Epidermal melanocyte (primary cell): ENCODE data around the gene ZNF865.
"Not testable (repeated sequence)": the region's sequence is repeated elsewhere in the genome, so short reads cannot be mapped to it uniquely, and the experiment has no call there.

Experiments
- DNase-seq: peaks from one replicate; pipeline ENCODE4 v3.0.0; 2011; ENCODE audit warnings: low spot score; ENCODE audit not compliant: insufficient read length

ZNF865 gene

DNA sequence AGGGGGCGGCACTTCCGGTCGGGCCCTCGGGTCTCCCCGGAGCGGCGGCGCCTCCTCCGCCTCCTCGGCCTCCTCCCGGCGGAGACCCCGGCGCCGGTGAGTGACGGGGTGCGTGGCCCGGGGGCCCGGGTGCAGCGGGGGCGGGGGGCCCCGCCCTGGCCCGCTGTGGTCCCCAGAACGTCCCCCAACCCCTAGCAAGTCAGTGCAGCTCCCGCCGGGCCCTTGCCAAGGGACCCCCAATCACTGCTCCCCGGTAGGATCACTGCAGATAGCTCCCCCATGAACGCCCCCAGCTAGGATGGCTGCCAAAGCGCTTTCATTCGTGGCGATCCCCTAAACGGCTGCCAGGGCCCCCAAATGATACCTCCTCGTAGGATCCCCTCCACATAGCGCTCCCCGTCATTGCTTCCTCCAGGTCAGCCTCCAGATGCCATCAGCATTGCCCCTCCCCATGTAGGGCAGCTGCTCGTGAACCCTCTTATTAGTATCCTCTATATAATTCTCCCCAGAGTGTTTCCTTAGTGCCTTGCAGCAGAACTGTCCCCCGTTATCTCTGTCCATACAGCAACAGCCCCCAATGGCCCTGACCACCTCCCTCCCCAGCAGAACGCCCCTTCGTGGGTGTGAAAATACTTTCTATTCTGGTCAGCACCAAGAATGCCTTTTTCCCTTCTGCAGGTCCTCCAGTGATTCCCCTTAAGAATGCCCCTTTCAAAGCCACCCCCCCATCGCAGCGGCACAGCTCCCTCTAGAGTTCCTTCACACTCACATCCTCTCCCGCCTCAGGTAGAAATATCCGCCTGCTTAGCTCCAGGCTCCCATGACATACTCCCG is at the start of gene ZNF865:
Gene ZNF865 (plus strand): TSS at position 11 of the 834 bp plus-strand sequence. CDS start 7,972 bp downstream, outside the sequence.
- peak; percentile 92 for DNase-seq

GRCh38 chr19:55559684-55560083 is 45.8 kb upstream of the ZNF865 start:
- DNase-seq, result no peak

DNA sequence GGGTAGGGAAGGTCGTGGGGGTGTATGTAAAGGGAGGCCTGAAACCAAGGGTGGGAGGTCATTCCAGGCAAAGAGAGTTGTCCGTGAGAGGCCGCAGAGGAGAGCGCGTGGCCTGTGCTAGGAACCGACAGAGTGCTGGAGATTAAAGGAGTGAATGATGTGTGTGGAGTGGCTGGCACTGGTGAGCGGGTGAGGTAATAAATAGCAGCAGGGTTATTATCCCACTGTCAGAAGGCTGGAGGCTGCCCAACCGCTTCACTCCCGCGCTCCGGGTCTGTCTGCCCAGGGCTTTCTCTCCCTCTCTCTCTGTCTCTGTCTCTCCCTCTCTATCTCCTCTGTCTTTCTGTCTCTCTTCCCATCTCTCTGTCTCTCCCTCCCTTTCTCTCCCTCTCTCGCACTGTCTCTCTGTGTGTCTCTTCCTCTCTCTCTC is 42.2 kb upstream of the ZNF865 start:
- DNase-seq, result no peak

DNA sequence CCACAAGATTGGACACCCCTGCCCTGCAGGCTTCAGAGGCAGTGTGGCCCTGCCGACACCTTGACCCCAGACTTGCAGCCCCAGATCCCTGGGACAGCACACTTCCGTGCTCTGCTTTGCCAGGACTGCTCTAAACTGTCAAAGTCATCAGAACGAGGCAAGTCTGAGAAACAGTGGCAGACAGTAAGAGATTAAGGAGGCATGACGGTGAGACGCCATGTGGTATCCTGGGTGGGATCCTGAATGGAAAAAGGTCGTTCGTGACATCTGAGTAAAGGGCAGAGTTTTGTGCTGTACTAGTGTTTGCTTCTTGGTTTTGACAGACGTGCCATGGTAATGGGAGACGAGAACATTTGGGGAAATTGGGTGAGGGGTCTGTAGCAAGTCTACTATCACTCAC is 38.6 kb upstream of the ZNF865 start:
- DNase-seq, result no peak

DNA sequence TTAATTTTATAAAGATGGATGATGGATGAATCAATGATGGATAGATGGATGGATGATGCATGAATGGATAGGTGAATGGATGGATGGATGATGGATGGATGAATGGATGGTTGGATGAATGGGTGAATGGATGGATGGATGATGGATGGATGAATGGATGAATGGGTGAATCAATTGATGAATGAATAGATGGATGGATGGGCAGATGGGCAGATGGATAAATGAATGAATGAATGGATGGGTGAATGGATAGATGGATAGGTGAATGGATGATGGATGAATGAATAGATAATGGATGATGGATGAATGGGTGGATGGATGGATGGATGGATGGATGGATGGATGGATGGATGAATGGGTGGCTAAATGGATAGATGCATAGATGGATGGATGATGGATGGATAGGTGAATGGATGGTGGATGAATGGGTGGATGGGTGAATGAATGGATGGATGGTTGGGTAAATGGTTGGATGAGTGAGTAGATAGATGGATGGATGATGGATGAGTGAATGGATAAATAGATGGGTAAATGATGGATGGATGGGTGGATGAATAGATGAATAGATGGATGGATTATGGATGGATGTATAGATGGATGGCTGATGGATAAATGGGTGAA is 37.6 kb upstream of the ZNF865 start:
- no peak for DNase-seq

- not testable (repeated sequence) for DNase-seq
These were observed 36.0 kb upstream of the ZNF865 start for GRCh38 chr19:55569477-55569876.

- not testable (repeated sequence) for DNase-seq
These were observed 31.5 kb upstream of the ZNF865 start for GRCh38 chr19:55573929-55574328.

DNA sequence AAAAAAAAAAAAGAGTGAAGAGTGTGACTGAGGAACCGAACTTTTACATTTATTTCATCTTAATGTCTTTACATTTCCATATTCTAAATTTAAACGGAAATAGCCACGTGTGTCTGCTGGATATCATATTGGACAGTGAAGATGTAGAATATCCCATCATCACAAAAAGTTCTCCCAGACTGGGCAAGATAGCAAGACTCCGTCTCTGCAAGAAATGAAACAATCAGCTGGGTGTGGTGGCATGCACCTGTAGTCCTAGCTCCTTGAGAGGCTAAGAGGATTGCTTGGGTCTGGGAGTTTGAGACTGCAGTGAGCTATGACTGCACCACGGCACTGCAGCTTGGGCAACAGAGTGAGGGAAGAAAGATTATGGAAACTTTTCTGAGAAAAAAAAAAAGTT is 28.7 kb upstream of the ZNF865 start:
- DNase-seq, result no peak

DNA sequence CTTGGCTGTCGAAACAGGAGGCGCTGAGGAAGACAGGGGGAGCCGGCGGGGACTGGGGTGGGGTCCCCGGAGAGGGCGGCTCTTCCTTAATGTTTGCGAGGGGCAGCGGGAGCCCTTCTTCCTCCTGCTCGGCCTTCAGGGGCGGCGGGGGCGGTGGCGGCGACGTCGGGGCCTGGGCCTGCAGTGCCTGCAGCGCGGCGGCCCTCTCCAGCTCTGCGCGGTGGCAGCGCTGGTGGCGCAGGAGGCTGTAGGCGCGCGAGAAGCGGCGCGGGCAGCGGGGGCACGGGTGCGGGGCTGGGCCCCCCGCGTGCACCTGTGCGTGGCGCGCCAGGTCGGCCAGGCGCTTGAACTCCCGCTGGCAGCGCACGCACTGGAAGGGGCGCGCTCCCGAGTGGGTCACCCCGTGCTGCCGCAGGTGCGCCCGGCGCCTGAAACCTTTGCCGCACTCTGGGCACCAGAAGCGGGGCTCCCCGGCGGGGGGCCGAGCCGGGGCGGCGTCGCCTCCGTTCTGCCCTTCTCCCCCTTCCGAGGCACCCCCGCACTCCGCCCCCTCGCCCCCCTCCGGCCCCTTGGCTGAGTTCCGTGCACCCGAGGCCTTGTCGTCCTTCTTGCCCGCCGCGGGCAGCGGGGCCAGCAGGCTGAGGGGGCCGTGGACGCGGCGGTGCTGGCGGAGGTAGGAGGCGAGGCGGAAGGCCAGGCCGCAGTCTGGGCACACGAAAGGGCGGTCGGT is 27.3 kb upstream of the ZNF865 start:
- DNase-seq, result no peak

DNA sequence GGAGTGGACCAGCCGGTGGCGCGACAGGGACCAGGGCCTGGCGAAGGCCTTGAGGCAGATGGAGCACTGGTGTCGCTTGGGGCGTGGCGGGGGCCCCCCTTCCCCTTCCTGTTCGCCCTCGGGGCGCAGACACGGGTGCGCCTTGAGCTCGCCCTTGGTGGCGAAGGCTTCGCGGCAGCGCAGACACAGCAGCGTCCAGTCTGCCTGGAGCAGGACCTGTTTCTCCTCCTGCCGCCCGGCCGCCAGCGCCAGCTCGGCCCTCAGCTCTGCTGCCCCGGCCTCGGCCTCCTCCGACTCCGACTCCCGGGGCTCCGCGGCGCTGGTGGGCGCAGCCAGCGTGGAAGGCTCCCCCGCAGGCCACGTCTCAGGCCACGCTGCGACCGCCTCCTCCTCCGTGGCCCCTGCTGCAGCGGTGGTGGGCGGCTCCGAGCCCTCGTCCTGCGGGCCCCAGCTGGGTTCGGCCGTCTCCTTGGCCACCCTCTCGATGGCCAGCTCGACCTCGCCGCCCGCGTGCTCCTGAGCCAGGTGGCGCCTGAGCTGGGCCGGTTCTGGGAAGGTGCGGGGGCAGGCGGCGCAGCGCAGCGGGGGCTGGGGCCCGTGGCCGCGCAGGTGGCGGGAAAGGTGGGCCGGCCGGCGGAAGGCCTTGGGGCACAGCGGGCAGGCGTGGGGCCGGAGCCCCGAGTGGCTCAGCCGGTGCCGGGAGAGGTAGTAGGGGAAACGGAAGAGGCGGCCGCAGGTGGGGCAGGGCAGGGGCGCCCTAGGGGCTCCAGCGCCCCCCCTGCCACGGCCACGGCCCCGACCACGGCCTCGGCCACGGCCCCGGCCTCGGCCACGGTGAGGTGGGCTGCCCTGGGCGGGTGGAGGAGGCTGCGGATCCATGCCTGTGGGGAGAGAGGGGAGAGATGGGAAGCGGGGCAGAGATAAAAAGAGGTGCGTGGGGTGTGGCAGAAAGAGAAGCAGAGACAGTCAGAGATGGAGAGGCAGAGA is 26.4 kb upstream of the ZNF865 start:
- DNase-seq, result no peak

GRCh38 chr19:55579766-55580621 is 25.5 kb upstream of the ZNF865 start:
- peak; percentile 44 for DNase-seq

- peak; percentile 99 for DNase-seq
These were observed 24.8 kb upstream of the ZNF865 start, which contains the start of gene ZNF579 for GRCh38 chr19:55580628-55581144. Gene ZNF579, minus strand, starts transcription at chr19:55580848. Its CDS starts 1,209 bp downstream, at chr19:55579639.

- no peak for DNase-seq
These were observed 24.2 kb upstream of the ZNF865 start for GRCh38 chr19:55581145-55581822.

DNA sequence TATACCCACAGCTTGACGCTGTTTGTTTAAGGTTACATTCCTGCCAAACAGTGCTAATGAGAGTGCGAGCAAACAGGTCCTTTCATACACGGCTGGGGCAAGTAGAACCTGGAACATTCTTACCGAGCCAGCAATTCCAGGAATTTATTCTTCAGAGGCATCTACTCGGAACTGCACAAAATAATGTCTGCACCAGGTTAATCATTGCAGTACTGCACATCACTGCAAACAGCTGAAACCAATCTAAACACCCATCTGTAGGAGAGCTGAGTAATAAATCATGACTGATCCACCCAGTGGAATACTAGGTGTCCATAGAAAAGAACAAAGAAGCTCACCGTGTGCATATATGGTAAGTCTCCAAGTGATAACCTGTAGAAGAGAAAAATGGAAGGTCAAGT is 23.6 kb upstream of the ZNF865 start:
- no peak for DNase-seq

- not testable (repeated sequence) for DNase-seq
These were observed 23.2 kb upstream of the ZNF865 start for GRCh38 chr19:55582284-55582683.

DNA sequence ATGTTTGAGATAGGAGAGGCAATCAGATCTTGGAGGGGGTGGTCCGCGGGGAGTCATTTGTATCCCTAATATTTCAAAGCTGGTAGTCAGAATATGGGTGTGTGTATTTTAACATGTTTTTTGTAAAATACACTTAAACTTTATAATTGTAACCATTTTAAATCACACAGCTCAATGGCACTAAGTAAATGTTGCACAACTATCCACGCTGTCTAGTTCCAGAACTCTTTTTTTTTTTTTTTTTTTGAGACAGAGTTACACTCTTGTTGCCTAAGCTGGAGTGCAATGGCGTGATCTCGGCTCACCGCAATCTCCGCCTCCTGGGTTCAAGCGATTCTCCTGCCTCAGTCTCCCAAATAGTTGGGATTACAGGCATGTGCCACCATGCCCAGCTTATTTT is 21.6 kb upstream of the ZNF865 start:
- not testable (repeated sequence) for DNase-seq

- no peak for DNase-seq
These were observed 20.6 kb upstream of the ZNF865 start for GRCh38 chr19:55584871-55585270.

DNA sequence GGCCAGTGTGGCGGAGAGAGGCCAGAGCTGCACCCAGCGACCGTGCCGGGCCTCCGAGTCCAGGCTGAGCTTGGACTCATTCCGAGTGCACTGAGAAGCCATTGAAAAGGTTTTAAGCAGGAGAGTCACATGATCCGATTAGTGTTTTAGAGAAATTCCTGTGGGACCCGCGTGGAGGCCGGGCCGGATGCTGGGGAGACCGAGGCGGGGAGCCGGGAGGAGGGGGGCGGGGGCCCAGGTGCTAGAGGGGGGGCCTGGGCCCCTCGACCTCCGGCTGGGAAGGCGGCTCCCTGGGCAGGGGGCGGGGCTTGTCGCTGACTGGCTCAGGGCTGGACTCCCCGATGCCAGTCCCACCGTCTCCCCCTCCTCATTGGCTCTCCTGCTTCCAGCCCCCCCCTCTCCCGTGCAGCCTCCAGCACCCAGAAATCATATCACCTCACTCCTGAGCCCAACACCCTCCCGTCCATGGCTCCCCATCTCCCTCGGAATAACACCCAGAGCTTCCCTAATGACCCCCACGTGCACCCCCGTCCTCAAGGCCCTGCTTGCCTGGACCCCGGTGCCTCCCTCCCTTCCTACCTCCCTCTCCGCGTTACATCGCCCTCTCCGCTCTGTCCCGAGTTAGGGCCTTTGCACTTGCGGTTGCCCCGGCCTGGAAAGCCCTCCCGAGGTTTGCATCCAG is 19.6 kb upstream of the ZNF865 start:
- DNase-seq, result peak; percentile 77
